HepG2 (cell line): Measurements from ENCODE around the gene HHATL. TPM values are rescaled to one million over a fixed set of nuclear protein-coding genes. Genes with fewer than 3 reads are reported as not detected.
A peak's percentile ranks its signal among the peaks of the same experiment; 100 is the strongest.

Source experiments
- ATAC-seq: fragments of 200-7000 bp; cut with Tn5 transposase; 3 replicates; pipeline ENCODE4 v1.9.1; 2020; ENCODE audit warnings: mild to moderate bottlenecking, moderate library complexity
- BruUV-seq: library from RNA; stranded (reverse); fragments of 400-500 nt; replicated peaks from 2 replicates; lab custom pipeline; 2021; lab: Mats Ljungman, UMichigan
- CTCF ChIA-PET: fragments of 300-600 bp; formaldehyde crosslinking; extraction: SDS; loops from one replicate; lab custom pipeline; 2021; ENCODE audit warnings: low total read pairs, inconsistent platforms, low intra/inter-chr PET ratio; lab: Yijun Ruan, JAX
- POLR2A ChIA-PET: fragments of 350-600 bp; sonication (Branson Sonifier 250); formaldehyde crosslinking; loops from one replicate; lab custom pipeline; 2020; ENCODE audit warnings: antibody characterized with exemption, inconsistent platforms; lab: Yijun Ruan, JAX
- DNase-seq: peaks from one replicate; pipeline ENCODE4 v3.0.0-alpha.2; 2015; ENCODE audit warnings: low spot score
- FAIRE-seq: peaks from 3 replicates; lab custom pipeline; 2011; peaks lifted over from hg19 to GRCh38; lab: Jason Lieb, UNC
- H2AFZ ChIP-seq: one replicate; pipeline ENCODE4 v1.6.1; 2011; ENCODE audit warnings: low read length, inconsistent platforms
- H3K27ac ChIP-seq: fragments of 300-600 bp; 3 replicates; pipeline ENCODE4 v1.8.0; 2011; ENCODE audit warnings: mixed run types, mild to moderate bottlenecking, mixed read lengths, low read length, inconsistent platforms; ENCODE audit not compliant: insufficient read depth; ENCODE audit errors: extremely low read length
- H3K27me3 ChIP-seq, 2 experiments: fragments of 200-600 bp in 1 of 2; 2 replicates in 1 of 2; 3 replicates in 1 of 2; pipeline versions ENCODE4 v1.6.0 to v1.8.0; 2011; ENCODE audit warnings: low read length in 2 of 2, mild to moderate bottlenecking in 2 of 2, moderate library complexity in 2 of 2, inconsistent platforms in 1 of 2; ENCODE audit not compliant: insufficient read depth in 2 of 2, control insufficient read depth in 1 of 2
- H3K36me3 ChIP-seq, 2 experiments: fragments of 200-600 bp in 1 of 2; replicated peaks in 1 of 2; 2 replicates in 1 of 2; 3 replicates in 1 of 2; pipeline versions ENCODE4 v1.5.1 to v1.8.0; 2011; ENCODE audit warnings: low read length in 2 of 2, inconsistent platforms in 1 of 2; ENCODE audit not compliant: insufficient read depth in 2 of 2, control insufficient read depth in 1 of 2
- H3K4me1 ChIP-seq: 2 replicates; pipeline ENCODE4 v1.5.1; 2012; ENCODE audit warnings: low read length, inconsistent platforms; ENCODE audit not compliant: insufficient read depth
- H3K4me2 ChIP-seq: 2 replicates; pipeline ENCODE4 v1.6.0; 2011; ENCODE audit warnings: low read depth, low read length, inconsistent platforms
- H3K4me3 ChIP-seq, 3 experiments: fragments of 200-600 bp in 1 of 3; sonication (generic), shearing (Covaris generic) in 1 of 3; replicated peaks in 1 of 3; 2 replicates each; pipeline ENCODE4 v1.5.1; 2011 to 2016; ENCODE audit warnings: low read length in 3 of 3, inconsistent platforms in 2 of 3, low read depth in 2 of 3, mild to moderate bottlenecking in 2 of 3, control low read depth in 1 of 3, mixed read lengths in 1 of 3; ENCODE audit not compliant: insufficient read depth in 1 of 3
- H3K79me2 ChIP-seq: one replicate; pipeline ENCODE4 v1.6.1; 2011; ENCODE audit warnings: low read length, inconsistent platforms; ENCODE audit not compliant: insufficient read depth
- H3K9ac ChIP-seq: 2 replicates; pipeline ENCODE4 v1.6.0; 2011; ENCODE audit warnings: mild to moderate bottlenecking, low read depth, low read length, inconsistent platforms; ENCODE audit not compliant: insufficient read depth
- H3K9me3 ChIP-seq: 2 replicates; pipeline ENCODE4 v1.5.1; 2012; ENCODE audit warnings: mild to moderate bottlenecking, low read length
- H4K20me1 ChIP-seq: 2 replicates; pipeline ENCODE4 v1.6.0; 2011; ENCODE audit warnings: inconsistent platforms, mild to moderate bottlenecking, low read length, moderate library complexity; ENCODE audit not compliant: insufficient read depth
- AGO2 ChIP-seq: fragments of 200-400 bp; formaldehyde crosslinking; optimal IDR thresholded peaks from 2 replicates; pipeline ENCODE3; 2017; ENCODE audit warnings: mild to moderate bottlenecking, low read depth, low read length, moderate library complexity
- AKNA ChIP-seq: sonication (generic); formaldehyde crosslinking; IDR thresholded peaks from 2 replicates; pipeline ENCODE4 v1.4.0; 2020; ENCODE audit warnings: missing genetic modification reagents, borderline replicate concordance
- NCOA1 ChIP-seq: sonication (generic); formaldehyde crosslinking; IDR thresholded peaks from 2 replicates; pipeline ENCODE4 v1.9.0; 2021; ENCODE audit warnings: missing genetic modification reagents
- SMAD9 ChIP-seq: sonication (generic); formaldehyde crosslinking; IDR thresholded peaks from 2 replicates; pipeline ENCODE4 v1.5.1; 2020; ENCODE audit warnings: mild to moderate bottlenecking, missing genetic modification reagents
- TCF7L2 ChIP-seq: IDR thresholded peaks from 2 replicates; pipeline ENCODE4 v1.6.1; 2011; ENCODE audit warnings: mild to moderate bottlenecking, low read depth, low read length, moderate library complexity
- ZNF124 ChIP-seq: sonication (generic); formaldehyde crosslinking; IDR thresholded peaks from 2 replicates; pipeline ENCODE4 v1.4.0; 2020; ENCODE audit warnings: missing genetic modification reagents
- ZNF484 ChIP-seq: sonication (generic); formaldehyde crosslinking; IDR thresholded peaks from 2 replicates; pipeline ENCODE4 v1.5.1; 2020; ENCODE audit warnings: mild to moderate bottlenecking, low read depth, missing genetic modification reagents, borderline replicate concordance
- WGBS: methylation state at CpG from one replicate; pipeline ENCODE4 v1.1.6; 2017; ENCODE audit warnings: low lambda C conversion rate; 5-methylcytosine and 5-hydroxymethylcytosine counted together
- in situ Hi-C: cut with HindIII; loops from 2 replicates; pipeline ENCODE4 v1.10.0; 2017; ENCODE audit warnings: low pct_unique_long_range_greater_than_20kb; ENCODE audit not compliant: extremely low pct_ligation_motif_present
- intact Hi-C: fragments of 100-400 bp; cut with micrococcal nuclease; formaldehyde crosslinking; loops from one replicate; pipeline ENCODE4 v1.10.0; 2022; ENCODE audit not compliant: unreplicated experiment
- polyA plus RNA-seq, 8 experiments: library from polyadenylated mRNA; depleted of rRNA in 3 of 8; stranded (reverse) in 7 of 8; unstranded in 1 of 8; fragments of >200 nt; fragmentation: Illumina TruSeq in 4 of 8; extraction: Trizol in 4 of 8; gene quantifications; 2 replicates each; pipeline versions ENCODE4 v1.2.1 to v1.2.3, GENCODE V29; 2011 to 2016; ENCODE audit warnings: low read depth in 4 of 8, missing spikeins in 1 of 8, mixed read lengths in 1 of 8; ENCODE audit not compliant: insufficient read depth in 1 of 8
- total RNA-seq, 5 experiments: library from RNA; depleted of rRNA; stranded (reverse); fragments of >200 nt; fragmentation: Illumina TruSeq; extraction: Trizol; gene quantifications; 2 replicates each; pipeline ENCODE4 v1.2.3, GENCODE V29; 2016; ENCODE audit warnings: low read depth in 1 of 5

HHATL gene
- total and polyA plus RNA-seq, 2 of the 13 experiments (the other 11 are each of a cell fraction or from before 2014, with no cell fraction given): 0.26 TPM; not detected in 1

- no peak overlapping the region for H3K4me2 ChIP-seq
- no peaks in the 10 kb centered on the region for H3K27me3 ChIP-seq
- BruUV-seq: no TSS peak
- H3K36me3 ChIP-seq: no peaks in the 10 kb centered on the region
- no peaks in the 10 kb centered on the region for H4K20me1 ChIP-seq
- in situ Hi-C loops (no loop called here), intact Hi-C loops (no loop called here)
- peaks cover 7% of the 10 kb centered on the region for H3K79me2 ChIP-seq
- ChIA-PET CTCF (no interaction called here), POLR2A (no interaction called here)
- peaks cover 54% of the 10 kb centered on the region for H3K4me1 ChIP-seq
- no peak overlapping the region for H3K9ac ChIP-seq
- no peak overlapping the region for H2AFZ ChIP-seq
- H3K9me3 ChIP-seq: no peaks in the 10 kb centered on the region
- H3K4me3 ChIP-seq: no peak overlapping the region
- H3K27ac ChIP-seq: no peak overlapping the region
- TF ChIP-seq TCF7L2 (no peak), ZNF484 (CRISPR knock-in tag) (no peak), SMAD9 (CRISPR knock-in tag) (no peak), ZNF124 (CRISPR knock-in tag) (no peak), AKNA (CRISPR knock-in tag) (no peak), NCOA1 (CRISPR knock-in tag) (no peak), AGO2 (no peak)
- ATAC-seq (peak; percentile 31; the same call in 2 of the 3 replicates), DNase-seq (no peak), FAIRE-seq (no peak)
- WGBS: 67% methylated on average over 3 of the region's 9 CpGs
Measured at GRCh38 chr3:42656680-42657610, 45.7 kb downstream of the HHATL start.
